PC-3 (cell line): ENCODE measurements around the gene SAMD5.

ENCODE experiments used
- CTCF ChIP-seq: fragments of 300-600 bp; sonication (generic); conservative IDR thresholded peaks from 2 replicates; pipeline ENCODE4 v1.5.1; 2017; ENCODE audit warnings: antibody characterized with exemption, low read depth, mild to moderate bottlenecking, low read length
- EZH2 ChIP-seq: fragments of 300-600 bp; sonication (generic); IDR thresholded peaks from one replicate; pipeline ENCODE4 v1.6.1; 2017; ENCODE audit warnings: antibody characterized with exemption, mild to moderate bottlenecking, low read length; ENCODE audit not compliant: unreplicated experiment

- TF ChIP-seq CTCF (no peak), EZH2 (no peak)
Measured at GRCh38 chr6:147479857-147480256, 28.6 kb upstream of the SAMD5 start.
